ENCODE data around the gene ACHE.

The ACHE gene

GRCh38 chr7:100897772-100898454, 2.2 kb upstream of the ACHE start:
- in situ Hi-C loops (cut with MboI; ENCODE audit: low sequenced_read_pairs), result loop anchor here (10.0 kb wide), 1 partner anchor 397 kb away; no protein-coding TSS in a partner anchor

- in situ Hi-C loops (cut with MboI; ENCODE audit: low sequenced_read_pairs), result loop anchor here (10.0 kb wide), 1 partner anchor 398 kb away; no protein-coding TSS in a partner anchor
These were observed 1.3 kb upstream of the ACHE start for GRCh38 chr7:100896732-100897608.

- in situ Hi-C loops (cut with MboI; ENCODE audit: low sequenced_read_pairs), result loop anchor here (10.0 kb wide), 1 partner anchor 399 kb away; no protein-coding TSS in a partner anchor
These were observed 456 bp upstream of the ACHE start for GRCh38 chr7:100895956-100896731.

- in situ Hi-C loops (cut with MboI; ENCODE audit: low sequenced_read_pairs), result loop anchor here (5.0 to 10.0 kb wide), 2 partner anchors 162 to 400 kb away; no protein-coding TSS in a partner anchor
These were observed 608 bp downstream of the ACHE start for GRCh38 chr7:100894860-100895700.

GRCh38 chr7:100893910-100894721, 1.6 kb downstream of the ACHE start:
- in situ Hi-C loops (cut with MboI; ENCODE audit: low sequenced_read_pairs), result loop anchor here (5.0 to 10.0 kb wide), 2 partner anchors 163 to 401 kb away; no protein-coding TSS in a partner anchor

GRCh38 chr7:100893318-100893895, 2.3 kb downstream of the ACHE start:
- in situ Hi-C loops (cut with MboI; ENCODE audit: low sequenced_read_pairs), result loop anchor here (5.0 to 10.0 kb wide), 2 partner anchors 164 to 401 kb away; no protein-coding TSS in a partner anchor

GRCh38 chr7:100892364-100893317, 3.0 kb downstream of the ACHE start:
- in situ Hi-C loops (cut with MboI; ENCODE audit: low sequenced_read_pairs), result loop anchor here (5.0 to 10.0 kb wide), 2 partner anchors 165 to 402 kb away; no protein-coding TSS in a partner anchor

GRCh38 chr7:100891568-100892247, 4.0 kb downstream of the ACHE start:
- in situ Hi-C loops (cut with MboI; ENCODE audit: low sequenced_read_pairs), result loop anchor here (5.0 to 10.0 kb wide), 2 partner anchors 166 to 403 kb away; no protein-coding TSS in a partner anchor

GRCh38 chr7:100890653-100891567, 4.8 kb downstream of the ACHE start:
- in situ Hi-C loops (cut with MboI; ENCODE audit: low sequenced_read_pairs), result loop anchor here (5.0 to 10.0 kb wide), 2 partner anchors 166 to 404 kb away; no protein-coding TSS in a partner anchor

GRCh38 chr7:100888988-100889750, 6.5 kb downstream of the ACHE start, which contains the start of gene UFSP1:
Gene UFSP1, minus strand, starts transcription at chr7:100889715. Its CDS starts 444 bp downstream, at chr7:100889271.
- in situ Hi-C loops (cut with MboI; ENCODE audit: low sequenced_read_pairs), result no loop called here

- in situ Hi-C loops (cut with MboI; ENCODE audit: low sequenced_read_pairs), result no loop called here
These were observed 7.2 kb downstream of the ACHE start for GRCh38 chr7:100888291-100888987.

GRCh38 chr7:100887516-100888290, 8.0 kb downstream of the ACHE start:
- in situ Hi-C loops (cut with MboI; ENCODE audit: low sequenced_read_pairs), result no loop called here

GRCh38 chr7:100886936-100887515, 8.7 kb downstream of the ACHE start:
- in situ Hi-C loops (cut with MboI; ENCODE audit: low sequenced_read_pairs), result no loop called here

Data from HL-60/S4 (cell line).